NCI-H1694 treated with DMSO at 0.1 percent for 48 hours (cell line): Measurements from ENCODE around the gene MAD1L1.
"Not testable (repeated sequence)": the region's sequence is repeated elsewhere in the genome, so short reads cannot be mapped to it uniquely, and the experiment has no call there.

Experiments used
- DNase-seq: peaks from one replicate; lab custom pipeline; 2025; lab: John Stamatoyannopoulos, UW

The MAD1L1 gene

DNA sequence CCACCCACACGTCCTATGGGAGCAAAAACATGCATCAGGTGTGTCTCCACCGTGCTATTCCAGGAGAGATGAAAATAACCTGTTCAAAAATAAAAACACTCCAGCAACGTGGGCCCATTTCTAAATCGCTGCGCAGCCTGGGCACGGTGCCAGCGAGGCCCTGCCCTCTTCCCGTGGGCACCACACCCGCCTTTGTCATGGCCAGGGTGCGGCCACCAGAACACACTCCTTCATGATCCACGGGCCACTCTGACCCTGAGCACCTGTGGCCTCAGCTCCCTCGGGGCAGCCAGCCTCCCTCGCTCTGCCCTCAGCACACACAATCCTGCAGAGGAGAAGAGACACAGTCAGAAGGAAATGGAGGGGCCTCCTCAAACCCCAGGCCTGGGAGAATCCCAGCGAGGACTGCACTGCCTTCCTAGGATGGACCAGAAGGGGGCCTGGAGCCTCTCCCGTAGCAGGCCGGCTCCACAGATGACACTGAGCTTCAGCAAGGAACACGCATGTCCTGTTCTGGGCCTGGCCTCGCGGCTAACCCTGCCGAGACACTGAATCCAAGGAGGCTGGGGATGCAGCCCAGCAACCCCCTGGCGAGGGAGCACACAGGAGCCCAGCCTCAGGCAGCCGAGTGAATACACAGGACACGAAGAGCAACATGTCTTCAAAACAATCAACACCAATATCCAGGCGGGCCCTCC lies 169.0 kb downstream of the MAD1L1 start:
- no peak for DNase-seq

DNA sequence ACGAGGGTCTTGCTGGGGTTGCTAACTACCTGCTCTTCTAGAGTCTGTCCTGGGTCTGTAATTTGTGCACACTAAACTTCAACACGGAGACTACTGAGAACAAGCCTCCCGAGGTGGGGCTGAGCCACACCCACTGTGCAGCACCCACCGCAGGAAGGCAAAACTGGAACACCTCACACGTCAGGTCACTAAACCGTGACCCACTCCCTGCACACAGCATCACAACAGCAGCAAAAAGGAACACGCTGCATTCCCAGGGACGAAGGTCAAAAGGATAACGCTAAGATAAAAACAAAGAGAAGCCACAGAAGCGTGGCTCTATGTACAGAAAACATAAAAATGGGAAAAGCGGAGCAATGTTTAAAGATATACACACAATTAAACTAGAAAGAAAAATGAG lies 170.1 kb downstream of the MAD1L1 start:
- DNase-seq: no peak

DNA sequence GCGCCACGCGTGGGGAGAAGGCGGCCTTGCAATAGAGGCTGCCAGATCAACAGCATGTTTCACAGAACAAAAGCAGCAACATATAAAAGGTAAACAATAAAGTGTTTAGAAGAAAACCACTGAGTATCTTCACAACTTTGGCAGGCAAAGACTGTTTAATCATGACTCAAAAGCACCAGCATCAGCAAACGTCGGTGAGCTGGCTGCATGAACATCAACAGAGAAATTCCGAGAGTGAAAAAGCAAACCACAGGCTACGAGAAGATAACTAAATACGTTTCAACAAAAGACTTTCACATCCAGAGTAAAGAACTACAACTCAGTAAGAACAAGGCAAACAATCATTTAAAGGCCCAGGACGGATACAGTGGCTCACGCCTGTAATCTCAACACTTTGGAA lies 172.0 kb downstream of the MAD1L1 start:
- DNase-seq: no peak

DNA sequence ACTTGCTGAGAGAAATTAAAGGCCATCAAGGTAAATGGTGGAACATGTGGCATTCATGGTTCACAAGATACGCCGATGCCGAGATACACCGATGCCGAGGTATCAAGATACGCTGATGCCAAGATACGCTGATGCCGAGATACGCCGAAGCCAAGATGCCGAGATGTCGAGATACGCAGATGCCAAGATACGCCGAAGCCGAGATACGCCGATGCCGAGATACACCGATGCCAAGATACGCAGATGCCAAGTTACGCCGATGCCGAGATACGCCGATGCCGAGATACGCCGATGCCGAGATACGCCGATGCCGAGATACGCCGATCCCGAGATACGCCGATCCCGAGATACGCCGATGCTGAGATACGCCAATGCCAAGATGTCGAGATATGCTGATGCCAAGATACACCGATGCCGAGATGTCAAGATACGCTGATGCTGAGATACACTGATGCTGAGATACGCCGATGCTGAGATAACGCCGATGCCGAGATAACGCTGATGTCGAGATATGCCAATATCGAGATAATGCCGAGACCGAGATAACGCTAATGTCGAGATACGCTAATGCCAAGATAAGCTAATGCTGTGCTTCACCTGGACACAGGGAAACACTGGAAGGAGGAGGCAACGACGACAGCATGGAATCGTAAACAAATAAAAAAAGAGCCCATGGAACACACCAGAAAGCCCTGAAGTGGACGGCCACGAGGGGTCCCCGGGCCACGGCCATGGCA lies 172.6 kb downstream of the MAD1L1 start:
- DNase-seq: no peak

DNA sequence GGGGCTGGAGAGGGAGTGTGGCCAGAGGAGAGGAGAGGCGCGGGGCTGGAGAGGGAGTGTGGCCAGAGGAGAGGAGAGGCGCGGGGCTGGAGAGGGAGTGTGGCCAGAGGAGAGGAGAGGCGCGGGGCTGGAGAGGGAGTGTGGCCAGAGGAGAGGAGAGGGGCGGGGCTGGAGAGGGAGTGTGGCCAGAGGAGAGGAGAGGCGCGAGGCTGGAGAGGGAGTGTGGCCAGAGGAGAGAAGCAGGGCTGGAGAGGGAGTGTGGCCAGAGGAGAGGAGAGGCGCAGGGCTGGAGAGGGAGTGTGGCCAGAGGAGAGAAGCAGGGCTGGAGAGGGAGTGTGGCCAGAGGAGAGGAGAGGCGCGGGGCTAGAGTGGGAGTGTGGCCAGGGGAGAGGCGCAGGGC lies 174.5 kb downstream of the MAD1L1 start:
- DNase-seq: not testable (repeated sequence)

DNA sequence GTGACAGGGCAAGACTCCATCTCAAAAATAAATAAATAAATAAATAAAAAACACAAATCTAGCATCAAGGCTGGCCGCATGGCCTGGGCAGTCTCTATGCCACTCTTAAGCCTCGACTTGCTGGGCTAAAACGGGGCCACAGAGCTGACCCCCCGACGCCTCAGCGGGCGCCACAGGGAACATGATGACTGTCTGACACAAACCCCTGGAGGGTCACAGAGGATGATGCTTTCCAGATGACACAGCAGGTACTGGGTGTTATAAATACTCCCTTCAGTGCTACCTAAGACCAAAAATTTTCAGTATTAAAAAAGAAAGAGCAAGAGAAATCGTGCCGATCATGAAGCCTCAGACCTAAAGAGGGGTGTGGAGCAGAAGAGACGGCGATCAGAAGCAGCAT lies 176.8 kb downstream of the MAD1L1 start:
- no peak for DNase-seq

DNA sequence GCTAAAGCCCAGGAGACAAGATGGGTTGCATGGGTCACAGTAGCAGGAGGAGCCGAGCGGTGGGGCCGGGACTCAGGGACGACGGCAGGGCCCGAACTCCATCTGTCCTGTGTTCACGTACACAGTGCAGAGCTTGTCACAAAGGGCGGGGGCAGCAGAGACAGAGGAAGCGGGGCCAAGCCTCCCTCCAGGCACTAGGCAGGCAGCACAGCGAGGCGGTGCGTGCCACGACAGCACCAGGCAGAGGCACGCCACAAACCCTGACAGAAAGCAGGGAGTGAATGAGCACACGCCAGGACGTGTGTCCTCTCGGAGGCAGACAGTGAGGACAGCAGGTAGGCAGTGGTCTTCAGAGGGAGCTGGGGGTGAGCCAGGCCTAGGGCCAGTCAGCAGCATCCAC lies 177.8 kb downstream of the MAD1L1 start:
- no peak for DNase-seq

DNA sequence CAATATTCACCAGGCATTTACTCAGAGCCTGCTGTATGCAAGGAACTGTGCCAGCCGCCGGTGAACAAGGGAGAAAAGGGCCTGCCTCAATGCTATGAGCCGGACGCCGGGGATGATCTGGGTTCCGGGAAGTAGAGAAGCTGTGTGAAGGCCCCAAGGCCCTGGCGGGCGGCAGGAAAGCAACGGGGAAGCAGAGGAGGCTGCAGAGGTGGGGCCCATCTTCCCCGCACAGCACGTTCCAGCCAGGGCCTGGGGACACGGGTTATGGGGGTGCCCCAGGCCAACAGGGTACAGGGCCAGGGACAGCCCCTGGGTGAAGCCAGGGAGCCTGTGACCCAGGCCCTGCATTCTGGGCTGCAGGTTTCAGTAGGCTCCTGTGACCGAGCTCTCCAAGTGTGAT lies 179.3 kb downstream of the MAD1L1 start:
- DNase-seq: no peak

DNA sequence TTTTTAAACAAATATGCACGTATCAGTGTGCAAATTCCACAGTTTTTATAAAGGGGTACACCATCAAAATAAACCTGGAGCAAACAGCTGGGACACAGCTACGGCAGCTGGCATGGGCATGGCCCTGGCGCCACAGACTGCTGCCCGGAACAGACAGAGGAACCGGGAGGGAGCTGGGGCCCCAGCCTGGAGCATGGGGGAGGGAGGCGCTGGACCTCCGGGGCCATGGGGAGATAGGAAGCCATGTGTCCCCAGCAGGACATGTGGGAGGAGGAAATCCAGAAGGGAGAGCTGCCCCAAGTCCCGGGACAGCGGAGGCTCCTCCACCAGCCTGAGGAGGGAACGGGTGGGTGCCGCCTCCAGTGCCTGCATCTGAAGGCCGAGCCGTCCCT lies 180.1 kb downstream of the MAD1L1 start:
- no peak for DNase-seq

DNA sequence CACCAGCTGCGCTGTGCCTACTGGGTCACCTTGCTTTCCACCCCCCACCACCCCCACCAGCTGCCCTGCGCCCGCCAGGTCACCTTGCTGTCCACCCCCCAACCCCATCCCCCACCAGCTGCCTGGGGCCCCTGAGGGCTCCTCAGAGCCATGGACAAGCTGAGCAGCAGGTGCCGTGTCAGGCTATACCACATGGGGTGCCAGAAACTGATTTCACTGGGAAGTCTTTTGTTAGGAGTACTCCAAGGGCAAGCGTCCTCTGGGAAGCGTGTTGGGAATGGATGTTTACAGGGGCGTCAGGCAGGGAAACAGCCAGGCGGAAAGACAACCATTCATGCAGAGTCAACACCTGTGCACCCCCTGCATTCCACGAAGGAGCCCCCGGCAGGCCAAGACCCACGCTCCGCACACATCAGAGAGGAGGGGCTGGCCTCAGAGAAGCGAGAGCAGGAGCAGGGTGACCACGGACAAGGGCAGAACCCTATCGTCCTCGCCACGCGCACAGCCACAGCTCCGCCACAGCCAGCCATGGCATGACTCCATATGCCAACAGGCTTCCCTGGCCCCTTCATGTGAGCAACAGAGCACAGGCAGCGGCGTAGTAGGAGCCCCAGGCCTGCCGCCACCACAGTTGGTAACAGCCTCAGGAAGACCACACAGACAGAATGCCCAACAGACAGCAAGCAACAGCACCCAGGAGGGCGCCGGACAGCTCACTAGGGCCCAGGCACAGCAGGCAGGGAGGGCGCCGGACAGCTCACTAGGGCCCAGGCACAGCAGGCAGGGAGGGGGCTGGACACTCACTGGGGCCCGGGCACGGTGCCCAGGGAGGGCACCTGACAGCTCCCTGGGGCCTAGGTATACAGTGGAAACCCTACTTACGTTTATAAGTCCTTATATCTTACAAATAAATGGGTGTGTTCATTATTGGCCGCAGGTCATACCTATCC lies 180.8 kb downstream of the MAD1L1 start:
- no peak for DNase-seq

DNA sequence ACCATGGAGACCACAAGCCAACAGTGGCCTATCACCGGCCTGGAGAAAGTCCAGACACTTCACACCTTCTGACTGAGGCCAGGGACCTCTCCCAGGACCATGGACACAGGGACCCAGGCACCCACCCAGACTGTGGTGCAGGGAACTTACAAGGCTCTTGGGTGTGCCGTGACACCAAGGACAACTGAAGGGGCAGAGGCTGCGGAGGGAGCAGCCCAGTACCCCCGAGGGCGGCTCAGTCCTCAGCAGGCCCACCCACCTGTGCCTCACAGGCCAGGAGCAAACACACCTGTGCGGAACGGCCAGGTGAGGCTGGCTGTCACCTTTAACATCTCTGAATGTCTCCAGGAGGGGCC lies 182.3 kb downstream of the MAD1L1 start:
- DNase-seq: no peak

DNA sequence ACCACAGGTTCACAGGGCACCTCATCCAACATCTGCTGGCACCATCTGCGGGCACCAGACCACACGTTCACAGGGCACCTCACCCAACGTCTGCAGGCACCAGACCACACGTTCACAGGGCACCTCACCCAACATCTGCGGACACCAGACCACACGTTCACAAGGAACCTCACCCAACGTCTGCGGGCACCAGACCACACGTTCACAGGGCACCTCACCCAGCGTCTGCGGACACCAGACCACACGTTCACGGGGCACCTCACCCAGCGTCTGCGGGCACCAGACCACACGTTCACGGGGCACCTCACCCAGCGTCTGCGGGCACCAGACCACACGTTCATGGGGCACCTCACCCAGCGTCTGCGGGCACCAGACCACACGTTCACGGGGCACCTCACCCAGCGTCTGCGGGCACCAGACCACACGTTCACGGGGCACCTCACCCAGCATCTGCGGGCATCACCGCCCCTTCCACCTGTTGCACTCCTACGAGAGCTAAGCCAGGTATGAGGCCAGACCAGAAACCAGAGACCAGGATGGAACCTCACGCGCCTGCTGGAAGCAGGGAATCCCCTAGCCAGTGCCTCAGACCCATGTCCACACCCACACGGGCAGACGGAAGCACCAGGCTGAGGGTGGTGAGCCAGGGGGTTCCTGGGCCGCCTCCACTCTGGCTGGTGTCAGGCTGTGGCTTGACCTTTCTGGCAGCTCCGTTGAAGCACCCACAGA lies 182.8 kb downstream of the MAD1L1 start:
- no peak for DNase-seq

DNA sequence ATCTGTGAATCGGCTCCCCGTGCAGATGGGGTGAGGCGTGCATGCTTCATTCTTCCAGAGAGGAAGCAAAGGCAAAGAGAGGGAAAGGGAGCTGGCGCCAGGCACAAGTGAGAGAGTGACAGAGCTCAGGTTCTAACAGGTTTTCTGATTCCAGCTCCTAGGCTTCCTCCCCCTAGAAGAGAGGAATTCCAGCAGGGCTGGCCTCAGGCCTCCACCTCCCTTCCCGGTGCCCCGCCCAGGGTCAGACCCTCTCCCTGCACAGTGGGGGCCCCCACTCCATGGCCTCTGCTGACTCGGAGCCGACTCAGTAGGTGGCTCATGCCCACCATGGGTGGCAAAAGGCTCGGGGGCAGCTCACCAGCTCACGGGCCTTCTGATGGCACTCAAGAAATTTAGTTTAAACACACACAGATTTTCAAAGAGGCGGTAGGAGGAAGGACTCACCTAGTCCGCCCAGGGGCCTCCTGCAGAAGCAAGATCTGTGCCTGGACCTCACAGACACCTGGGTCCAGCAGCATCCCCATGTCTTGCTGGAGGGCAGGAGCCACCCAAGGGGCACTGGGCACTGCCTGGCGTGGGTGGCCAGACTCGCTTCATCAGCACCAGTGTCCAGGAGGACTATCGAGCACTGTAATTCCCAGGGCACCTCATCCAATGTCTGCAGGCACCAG lies 183.5 kb downstream of the MAD1L1 start:
- no peak for DNase-seq

DNA sequence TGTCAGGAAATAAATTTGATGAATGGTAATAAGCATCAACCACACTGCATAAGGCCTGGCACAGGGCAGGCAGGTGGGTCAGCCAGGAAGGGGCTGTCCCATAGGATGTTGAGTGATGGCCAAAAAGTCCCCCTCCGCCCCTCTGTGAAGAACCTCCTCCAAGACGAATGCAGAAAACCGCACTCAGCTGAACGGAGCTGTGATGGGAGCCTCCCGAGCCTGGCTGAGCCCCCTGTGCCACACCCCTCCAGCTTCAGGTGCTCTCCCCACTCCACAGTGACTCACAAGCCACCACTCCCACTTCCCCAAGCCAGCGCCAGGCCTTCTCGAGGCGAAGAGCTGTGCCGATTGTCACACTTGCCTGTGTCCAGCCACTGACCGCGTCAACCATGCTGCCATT lies 184.2 kb downstream of the MAD1L1 start:
- no peak for DNase-seq

DNA sequence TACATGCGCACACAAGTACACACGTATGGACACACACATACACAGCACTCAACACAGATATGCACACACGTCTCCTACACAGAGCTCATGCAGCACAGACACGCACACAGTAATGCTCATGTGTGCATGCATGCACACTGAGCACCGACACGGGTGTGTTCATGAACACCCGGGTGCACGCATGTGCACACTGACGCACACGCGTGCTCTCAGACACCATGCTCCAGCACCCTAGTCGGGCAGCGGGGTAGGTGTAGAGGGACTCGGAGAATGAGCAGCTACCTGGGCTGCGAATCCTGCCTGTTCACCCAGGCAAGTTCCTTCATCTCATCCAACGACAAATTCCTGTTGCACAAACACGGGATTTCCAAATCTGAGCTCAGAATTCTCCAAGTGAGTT lies 184.7 kb downstream of the MAD1L1 start:
- no peak for DNase-seq

DNA sequence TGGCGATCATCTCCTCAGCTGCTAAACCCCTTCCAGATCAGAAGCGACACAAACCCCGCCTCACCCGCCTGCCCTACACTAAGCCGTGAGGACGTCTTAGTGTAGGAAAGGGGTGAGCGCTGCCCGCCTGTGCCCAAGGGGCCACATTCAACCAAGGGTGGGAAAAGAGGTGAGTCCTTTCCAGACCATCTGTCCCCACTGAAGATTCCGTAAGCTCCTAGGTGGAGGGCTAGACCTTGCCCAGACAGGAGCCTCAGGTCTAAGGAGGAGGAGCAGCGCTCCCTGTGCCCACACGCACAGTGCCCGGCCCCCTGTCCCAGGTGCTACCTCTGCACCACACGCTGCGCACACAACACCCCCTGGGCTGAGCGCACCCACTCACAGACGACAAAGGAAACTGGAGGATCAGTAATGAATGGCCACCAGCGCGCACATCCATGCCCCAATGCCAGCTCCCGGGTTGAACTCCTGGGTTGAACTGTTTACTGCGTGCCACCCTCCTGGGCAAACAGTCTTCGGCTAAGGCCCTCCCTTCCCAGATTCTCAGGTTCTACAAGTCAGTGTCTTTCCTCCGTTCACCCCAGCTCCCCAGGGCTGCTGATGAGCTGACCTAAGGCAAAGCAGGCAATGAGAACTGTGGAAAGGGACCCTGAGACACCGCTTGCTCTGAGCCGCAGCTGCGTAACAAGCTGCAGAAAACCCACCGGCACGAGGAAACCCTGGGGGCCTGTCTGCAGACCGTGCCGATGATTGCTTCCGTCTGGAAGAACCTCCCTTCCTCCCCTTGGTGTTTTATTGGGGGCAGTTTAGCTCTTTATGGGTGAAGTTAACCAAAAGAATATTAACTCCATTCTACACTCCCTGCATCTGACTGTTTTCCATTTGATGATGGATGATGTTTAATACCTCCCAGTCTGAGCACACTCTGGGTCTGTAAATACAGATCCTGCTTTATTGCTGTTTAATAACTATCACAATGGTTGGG lies 185.9 kb downstream of the MAD1L1 start:
- no peak for DNase-seq

DNA sequence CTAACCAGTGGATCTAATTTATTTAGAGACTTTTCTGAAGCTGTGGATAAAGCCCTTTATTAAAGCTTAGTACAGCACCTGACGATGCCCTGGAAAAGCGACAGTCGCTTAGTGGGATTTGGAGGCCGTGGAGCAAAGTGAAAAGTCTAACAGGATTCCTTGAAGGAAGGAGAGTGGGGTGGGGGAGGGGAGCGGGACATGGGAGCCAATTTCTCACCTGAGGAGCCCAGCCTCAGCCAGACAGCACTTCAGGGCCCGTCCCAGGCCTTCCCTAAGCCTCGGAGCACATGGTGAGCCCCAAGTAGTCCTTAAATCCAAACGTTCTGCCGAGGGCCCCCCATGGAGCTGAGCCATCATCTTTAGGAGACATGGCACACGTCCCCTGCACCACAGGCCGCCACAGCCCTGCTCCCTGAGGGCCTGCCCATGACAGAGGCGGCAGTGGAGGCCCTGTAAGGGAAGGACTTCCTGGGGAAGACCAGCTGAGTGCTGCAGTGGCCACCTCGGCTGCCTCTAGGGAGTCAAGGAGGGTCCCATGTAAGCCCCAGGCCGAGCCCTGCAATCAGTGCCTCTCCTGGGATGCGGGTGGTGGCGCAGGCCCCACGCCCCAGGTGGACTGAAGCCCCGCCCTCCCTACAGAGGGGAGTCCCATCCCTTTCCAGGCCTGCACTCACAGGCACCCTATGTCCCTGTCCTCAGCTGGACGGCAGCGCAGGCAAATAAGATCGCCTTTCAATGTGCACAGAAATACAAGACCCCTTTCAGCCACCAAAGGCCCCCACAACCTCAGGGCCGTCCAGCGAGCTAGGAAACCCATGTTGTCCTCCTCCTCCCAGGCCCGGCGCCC lies 187.0 kb downstream of the MAD1L1 start:
- no peak for DNase-seq

DNA sequence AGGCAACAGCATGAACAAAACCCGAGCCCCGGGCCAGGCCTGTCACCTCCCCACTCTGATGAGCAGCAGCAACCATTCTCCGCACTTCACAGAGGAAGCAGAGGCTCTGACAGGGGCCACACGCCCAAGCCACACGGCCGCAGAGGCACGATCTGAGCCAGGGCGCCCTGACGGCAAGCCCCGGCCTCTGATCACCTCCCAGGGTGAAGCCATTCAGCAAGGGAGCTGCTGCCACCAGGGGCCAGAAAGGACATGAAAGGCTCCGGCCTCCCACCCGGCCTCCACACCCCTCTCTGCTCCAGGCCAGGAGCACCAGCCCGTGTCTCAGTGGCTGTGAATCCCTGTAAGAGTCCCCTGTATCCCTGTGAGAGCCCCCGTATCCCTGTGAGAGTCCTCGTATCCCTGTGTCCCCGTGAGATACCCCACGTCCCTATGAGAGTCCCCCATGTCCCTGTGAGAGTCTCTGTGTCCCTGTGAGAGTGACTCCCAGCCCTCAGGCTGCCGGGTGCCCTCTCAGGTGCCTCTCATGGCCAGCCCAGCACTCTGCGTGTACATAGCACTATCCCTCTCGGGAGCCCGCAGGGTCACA lies 187.8 kb downstream of the MAD1L1 start:
- no peak for DNase-seq

DNA sequence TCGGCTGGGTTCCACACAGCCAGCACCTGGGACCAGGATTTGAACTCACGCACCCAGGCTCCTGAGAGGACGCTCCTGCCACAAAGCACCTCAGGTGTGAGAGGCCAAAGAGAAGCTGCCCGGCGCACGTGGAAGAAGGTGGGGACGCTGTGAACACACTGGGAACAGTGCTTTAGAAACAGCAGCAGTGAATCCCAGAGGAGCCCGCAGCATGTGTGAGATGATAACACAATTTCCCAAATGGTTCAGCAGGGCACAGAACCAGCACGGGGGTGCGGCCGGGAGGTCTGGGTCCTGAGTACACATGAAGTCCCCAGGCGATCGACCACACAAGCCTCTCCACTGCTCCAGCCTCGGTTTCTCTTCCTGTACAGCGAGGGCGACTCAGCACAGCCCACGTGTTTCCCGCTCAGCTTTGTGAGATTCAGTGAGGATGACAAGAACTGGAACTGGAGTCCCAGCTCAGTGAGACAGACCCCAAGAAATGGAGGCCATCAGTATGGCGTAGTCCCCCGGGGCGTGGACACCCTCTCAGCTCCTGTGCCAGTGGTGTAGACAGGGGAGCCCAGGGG lies 188.3 kb downstream of the MAD1L1 start:
- DNase-seq: no peak
